ENCODE measurements around the gene FAP.

Gene FAP, protein sequence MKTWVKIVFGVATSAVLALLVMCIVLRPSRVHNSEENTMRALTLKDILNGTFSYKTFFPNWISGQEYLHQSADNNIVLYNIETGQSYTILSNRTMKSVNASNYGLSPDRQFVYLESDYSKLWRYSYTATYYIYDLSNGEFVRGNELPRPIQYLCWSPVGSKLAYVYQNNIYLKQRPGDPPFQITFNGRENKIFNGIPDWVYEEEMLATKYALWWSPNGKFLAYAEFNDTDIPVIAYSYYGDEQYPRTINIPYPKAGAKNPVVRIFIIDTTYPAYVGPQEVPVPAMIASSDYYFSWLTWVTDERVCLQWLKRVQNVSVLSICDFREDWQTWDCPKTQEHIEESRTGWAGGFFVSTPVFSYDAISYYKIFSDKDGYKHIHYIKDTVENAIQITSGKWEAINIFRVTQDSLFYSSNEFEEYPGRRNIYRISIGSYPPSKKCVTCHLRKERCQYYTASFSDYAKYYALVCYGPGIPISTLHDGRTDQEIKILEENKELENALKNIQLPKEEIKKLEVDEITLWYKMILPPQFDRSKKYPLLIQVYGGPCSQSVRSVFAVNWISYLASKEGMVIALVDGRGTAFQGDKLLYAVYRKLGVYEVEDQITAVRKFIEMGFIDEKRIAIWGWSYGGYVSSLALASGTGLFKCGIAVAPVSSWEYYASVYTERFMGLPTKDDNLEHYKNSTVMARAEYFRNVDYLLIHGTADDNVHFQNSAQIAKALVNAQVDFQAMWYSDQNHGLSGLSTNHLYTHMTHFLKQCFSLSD

DNA sequence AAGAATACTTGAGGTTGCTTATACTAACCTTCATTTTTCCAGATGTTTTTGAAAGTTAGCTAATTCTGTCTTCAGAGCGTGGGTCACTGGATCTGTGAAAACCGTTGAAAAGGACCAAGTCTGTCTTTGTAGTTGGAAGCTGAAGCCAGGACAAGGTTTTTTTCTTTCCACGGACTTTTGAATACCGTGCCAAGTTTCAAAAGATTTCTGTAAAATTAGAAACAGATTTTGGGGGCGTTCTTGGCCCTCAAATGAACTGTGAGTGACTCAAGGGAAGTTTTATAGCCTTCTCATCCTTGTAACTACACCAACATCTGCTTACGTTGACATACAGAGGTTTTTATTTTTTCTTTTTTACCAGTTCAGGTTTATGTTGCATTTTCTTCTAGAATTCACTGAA lies at the start of gene FAP:
FAP (minus strand) TSS at position 152 of the 400 bp plus-strand sequence; CDS start at position 34, 118 bp downstream.
- DNase-seq = no peak

- DNase-seq = no peak
Measured at GRCh38 chr2:162291748-162292147, 48.5 kb upstream of the FAP start.

DNA sequence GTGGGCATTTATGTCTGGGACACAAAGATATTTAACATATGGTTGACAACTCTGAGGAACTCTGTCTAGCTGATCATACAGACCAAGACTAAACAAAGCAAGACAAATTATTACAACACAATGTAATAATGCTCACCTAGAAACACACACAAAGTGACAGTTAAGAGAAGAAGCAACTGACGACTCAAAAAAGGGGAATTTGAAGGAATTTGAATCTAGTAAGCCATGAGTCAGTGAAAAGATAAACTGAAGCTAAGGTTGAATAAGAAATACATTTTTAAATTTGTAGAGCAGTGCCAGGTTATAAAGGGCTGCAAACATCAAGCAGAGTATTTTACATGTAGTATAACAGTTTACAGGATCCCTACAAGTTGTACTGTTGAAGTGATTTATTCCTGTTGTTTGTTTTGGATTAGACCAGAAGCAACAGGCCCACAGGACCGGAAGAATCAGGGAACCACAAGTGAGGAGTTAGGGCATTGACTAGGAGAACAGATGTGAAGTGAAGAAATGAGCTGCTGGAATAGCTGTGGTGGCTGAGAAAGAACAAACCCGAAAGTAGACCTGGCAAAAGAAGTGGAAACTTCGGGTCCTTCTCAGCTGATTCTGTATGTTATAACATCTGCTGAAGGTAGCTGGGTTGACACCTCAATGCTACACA lies 39.6 kb upstream of the FAP start:
- no peak for DNase-seq

- no peak for DNase-seq
Measured at GRCh38 chr2:162280654-162281053, 37.4 kb upstream of the FAP start.

DNA sequence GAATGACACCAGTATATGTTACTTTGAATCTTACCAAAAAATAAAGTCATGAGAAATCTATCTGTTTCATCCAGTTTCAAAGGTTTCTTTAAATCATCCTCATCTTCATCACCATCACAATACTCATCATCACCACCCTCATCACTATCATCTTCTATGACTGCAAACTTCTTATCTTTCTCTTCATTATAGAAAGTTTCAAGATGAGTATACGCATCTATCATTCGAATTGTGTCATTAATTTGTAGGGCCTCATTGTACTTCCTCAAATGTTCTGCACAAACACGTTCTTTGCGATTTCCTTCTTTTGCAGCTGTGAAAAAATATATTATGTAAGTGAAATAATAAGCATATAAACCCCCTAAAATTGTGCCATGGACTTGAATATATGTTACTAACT lies 34.1 kb upstream of the FAP start:
- no peak for DNase-seq

DNA sequence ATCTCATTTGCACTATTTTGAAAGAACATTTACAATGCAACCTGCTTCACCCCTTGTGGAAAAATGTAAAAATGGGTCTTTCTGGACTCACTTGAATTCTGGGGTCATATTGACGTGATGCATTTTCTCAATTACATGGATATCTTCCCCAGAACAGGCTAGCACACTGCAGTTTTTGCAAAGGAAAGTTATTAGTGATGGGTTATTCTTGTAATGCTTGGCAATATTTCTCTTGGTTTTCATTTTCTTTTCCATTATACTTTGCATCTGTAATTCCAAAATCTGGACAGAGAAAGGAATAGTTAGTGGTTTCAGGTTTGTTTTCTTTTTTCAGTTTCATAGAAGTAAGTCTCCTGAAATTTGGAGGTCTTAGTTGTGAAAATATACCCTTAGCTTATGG lies 24.8 kb upstream of the FAP start:
- no peak for DNase-seq

- DNase-seq = no peak
Measured at GRCh38 chr2:162267496-162267895, 24.3 kb upstream of the FAP start.

GRCh38 chr2:162266460-162266760 lies 23.2 kb upstream of the FAP start:
- no peak for DNase-seq

GRCh38 chr2:162265666-162266459 lies 22.6 kb upstream of the FAP start:
- DNase-seq = no peak

DNA sequence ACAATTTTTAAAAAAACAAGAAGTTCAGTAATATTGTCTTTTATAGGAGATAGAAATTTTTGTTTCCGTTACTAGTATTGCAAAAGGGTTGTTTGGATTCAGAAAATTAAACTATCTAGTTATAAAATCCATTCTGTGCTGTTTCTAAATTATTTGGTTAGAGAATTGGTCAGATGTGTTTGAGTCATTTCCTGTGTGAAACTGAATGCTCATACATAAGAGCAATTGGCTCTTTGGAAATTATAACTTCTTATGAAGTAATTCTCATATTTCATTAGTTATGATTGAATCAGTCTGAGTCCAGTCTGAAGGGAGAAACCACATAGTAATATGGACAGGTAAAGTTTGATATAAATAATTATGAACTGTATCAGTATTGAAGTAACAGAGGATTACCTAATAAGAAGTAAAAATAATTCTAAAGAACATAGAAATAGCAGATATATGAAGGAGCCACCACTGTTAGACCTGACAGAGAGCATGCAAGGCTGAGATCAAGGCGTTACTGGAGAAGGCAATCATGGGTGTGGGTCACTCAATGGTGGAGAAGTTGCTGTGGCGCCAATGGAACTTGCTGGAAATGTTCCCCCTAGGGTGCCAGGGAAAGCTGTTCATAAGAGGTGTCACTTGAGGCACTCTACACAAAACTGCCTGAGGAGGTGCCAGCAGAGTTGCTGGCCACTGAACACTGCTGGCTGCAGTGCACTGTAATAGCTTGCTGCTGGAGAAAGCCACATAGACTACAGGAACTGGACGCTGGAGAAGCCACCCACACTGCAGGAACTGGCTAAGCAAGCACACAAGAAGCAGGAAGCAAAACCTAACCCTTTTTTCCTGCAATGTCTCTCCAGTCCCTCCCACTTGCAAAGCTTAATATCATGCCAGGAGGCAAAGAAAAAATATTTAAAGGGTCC lies 18.0 kb upstream of the FAP start:
- no peak for DNase-seq

GRCh38 chr2:162258686-162259085 lies 15.4 kb upstream of the FAP start:
- DNase-seq = no peak

GRCh38 chr2:162258169-162258568 lies 14.9 kb upstream of the FAP start:
- no peak for DNase-seq

GRCh38 chr2:162257425-162257824 lies 14.2 kb upstream of the FAP start:
- no peak for DNase-seq

- no peak for DNase-seq
Measured at GRCh38 chr2:162256591-162256991, 13.3 kb upstream of the FAP start.

DNA sequence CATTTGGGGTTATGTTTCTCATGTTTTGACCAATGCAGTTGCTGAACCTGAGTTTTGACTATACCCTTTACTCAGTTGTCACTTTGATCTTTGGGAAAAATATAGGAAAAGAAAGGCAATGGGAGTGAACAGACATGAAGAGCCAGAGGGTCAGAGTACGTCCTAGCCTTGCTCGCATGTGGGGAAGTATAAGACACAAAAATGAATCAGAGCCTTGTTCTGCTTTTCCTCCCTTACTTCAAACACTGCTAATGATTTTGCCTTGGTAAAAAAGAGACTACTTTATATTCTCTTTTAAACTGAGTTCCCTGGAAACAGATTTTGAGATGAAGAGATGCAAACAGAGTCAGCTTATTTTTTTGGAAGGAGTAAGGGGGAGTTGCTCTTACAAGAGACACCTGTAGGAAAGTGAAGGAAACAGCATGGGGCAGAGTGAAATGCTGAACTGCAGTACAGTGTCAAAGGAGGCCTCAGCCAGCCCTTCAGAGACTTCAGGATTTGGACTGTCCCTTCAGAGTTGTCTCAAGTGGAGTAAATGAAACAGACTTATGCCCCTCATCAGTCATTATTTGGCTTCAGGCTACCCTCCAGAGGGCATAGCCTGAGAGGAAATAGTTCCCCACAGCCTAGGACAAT lies 11.1 kb upstream of the FAP start:
- DNase-seq = no peak

DNA sequence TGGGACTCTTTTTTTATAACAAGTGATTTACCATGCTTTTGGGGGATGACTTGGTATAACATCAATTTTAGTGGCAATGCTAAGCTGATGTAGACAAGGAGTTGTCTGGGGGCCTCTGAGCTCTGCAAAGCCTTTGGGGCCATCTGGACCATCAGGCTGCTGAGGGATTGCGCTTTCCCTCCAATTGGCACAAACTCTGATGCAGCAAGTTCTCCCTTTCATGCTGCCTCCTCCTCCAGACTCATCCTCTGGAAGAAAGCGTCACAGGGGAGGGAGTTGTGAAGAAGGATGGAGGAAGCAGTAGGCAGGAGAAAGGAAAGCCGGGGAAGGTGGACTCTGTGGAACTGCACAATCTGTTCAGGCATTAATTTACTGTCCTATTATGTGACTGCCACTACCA lies 10.2 kb upstream of the FAP start:
- DNase-seq = no peak

DNA sequence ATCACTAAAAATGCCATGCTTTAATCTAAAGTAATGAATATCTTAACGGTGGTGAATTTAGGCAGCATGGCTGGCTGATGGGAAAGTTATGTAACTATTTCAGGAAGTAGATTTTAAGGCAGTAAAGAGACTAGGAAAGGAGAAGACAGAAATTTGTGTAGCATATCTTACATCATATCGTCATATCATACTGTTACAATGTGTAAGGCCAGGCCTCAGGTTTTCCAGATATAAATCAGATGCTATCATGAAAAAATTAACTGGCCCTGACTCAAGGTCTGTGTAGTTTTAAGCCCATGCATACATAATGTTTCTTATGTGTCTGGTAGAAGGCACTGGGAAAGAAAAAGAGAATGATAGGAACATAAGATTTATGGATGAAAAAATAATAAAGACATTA lies 8.9 kb upstream of the FAP start:
- DNase-seq = no peak

GRCh38 chr2:162245781-162246180 lies 2.5 kb upstream of the FAP start:
- DNase-seq = no peak

GRCh38 chr2:162245061-162245460 lies 1.8 kb upstream of the FAP start:
- no peak for DNase-seq

GRCh38 chr2:162244541-162245031 lies 1.3 kb upstream of the FAP start:
- no peak for DNase-seq

DNA sequence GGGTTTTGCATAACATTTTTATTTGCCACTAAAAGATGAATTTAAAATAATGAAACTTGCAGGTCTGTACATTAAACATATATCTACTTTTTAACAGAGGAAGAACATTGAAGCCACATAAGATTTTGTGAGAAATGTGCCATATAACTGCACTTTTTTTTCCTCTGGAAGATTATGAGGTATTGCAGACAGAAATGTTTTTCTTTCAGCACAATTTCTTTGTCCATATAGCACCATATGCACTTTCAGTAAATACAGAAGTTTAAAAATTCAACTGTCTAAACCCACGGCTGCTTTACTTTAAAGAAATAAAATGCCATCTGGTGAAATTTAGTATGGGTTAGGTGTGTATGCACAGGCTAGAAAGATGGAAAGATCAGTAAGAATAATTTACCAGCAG lies 470 bp upstream of the FAP start:
- no peak for DNase-seq
